SK-MEL-5 (cell line): Measurements from ENCODE around the gene RNF126. TPM values are rescaled to one million over a fixed set of nuclear protein-coding genes. Genes with fewer than 3 reads are reported as not detected.

Experiments used
- DNase-seq: peaks from one replicate; pipeline ENCODE4 v3.0.0-alpha.2; 2016; ENCODE audit warnings: low read depth, low spot score
- in situ Hi-C: cut with HindIII; loops from 2 replicates; pipeline ENCODE4 v1.10.0; 2016; ENCODE audit warnings: low sequenced_read_pairs, high pct_unique_total_duplicates, low pct_unique_long_range_greater_than_20kb
- total RNA-seq: library from RNA; depleted of rRNA; stranded (reverse); fragments of >200 nt; shearing (Covaris generic); gene quantifications from 2 replicates; pipeline ENCODE4 v1.2.3, GENCODE V29; 2014

RNF126 gene
- total RNA-seq, 1 experiment from 2014 or later: 29.6 TPM

- no peak for DNase-seq
- in situ Hi-C loops: no loop called here
Observed at GRCh38 chr19:688992-689391, 26.0 kb upstream of the RNF126 start.

GRCh38 chr19:688214-688613, 25.2 kb upstream of the RNF126 start:
- in situ Hi-C loops: no loop called here
- DNase-seq: no peak

DNA sequence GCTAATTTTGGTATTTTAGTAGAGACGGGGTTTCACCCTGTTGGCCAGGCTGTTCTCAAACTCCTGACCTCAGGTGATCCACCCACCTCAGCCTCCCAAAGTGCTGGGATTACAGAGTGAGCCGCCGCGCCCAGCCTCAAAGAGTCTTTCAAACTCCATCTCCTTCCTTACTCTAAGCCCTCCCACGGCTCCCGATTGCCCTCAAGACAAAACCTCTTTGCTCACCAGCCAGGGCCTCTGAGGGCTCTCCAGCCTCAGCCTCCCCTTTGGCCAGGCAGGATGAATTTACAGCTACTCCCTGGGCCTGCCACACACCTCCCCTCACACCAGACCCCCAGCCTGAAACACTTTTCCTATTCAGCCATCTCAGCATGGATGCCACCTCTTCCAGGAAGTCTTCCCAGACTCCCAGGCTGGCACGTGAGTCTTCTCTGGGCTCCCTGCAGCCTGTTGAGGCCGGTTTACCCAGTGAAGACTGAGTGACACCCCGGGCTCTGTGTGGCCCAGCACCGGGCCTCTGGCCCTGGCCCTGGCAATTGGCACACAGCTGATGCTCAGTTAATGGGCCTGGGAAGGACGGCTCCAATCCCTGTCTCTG, 24.7 kb upstream of the RNF126 start:
- in situ Hi-C loops: no loop called here
- DNase-seq: no peak

GRCh38 chr19:686589-687297, 23.7 kb upstream of the RNF126 start:
- in situ Hi-C loops: no loop called here
- DNase-seq: no peak

GRCh38 chr19:685454-685931, 22.5 kb upstream of the RNF126 start:
- DNase-seq: no peak
- in situ Hi-C loops: no loop called here

- DNase-seq: no peak
- in situ Hi-C loops: no loop called here
Observed at GRCh38 chr19:682678-683320, 19.8 kb upstream of the RNF126 start.

DNA sequence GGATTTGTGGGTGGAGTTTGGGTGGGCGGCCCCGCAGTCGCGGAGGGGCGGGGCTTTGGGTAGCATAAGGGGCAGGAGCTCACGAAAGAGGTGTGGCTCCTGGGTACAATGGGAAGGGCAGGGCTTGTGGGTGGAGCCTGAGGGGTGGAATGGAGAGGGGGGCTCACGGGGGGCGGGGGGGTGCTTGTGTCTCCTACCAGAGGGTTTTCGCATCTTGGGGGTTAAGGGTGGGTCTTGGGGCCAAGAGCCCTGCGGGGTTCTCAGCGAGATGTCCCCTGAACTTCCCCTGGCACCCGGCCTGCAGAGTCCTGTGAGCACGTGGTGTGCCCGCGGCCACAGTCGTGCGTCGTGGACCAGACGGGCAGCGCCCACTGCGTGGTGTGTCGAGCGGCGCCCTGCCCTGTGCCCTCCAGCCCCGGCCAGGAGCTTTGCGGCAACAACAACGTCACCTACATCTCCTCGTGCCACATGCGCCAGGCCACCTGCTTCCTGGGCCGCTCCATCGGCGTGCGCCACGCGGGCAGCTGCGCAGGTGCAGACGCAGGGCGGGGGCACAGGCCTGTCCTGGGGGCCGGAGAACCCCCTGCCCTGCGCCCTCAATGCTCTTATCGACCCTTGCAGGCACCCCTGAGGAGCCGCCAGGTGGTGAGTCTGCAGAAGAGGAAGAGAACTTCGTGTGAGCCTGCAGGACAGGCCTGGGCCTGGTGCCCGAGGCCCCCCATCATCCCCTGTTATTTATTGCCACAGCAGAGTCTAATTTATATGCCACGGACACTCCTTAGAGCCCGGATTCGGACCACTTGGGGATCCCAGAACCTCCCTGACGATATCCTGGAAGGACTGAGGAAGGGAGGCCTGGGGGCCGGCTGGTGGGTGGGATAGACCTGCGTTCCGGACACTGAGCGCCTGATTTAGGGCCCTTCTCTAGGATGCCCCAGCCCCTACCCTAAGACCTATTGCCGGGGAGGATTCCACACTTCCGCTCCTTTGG, 18.3 kb upstream of the RNF126 start:
- in situ Hi-C loops: no loop called here
- DNase-seq: no peak

- in situ Hi-C loops: no loop called here
- peak; percentile 95 for DNase-seq
Observed at GRCh38 chr19:680287-681028, 17.4 kb upstream of the RNF126 start.

- in situ Hi-C loops: no loop called here
- DNase-seq: peak; percentile 34
Observed at GRCh38 chr19:679418-680286, 16.6 kb upstream of the RNF126 start.

DNA sequence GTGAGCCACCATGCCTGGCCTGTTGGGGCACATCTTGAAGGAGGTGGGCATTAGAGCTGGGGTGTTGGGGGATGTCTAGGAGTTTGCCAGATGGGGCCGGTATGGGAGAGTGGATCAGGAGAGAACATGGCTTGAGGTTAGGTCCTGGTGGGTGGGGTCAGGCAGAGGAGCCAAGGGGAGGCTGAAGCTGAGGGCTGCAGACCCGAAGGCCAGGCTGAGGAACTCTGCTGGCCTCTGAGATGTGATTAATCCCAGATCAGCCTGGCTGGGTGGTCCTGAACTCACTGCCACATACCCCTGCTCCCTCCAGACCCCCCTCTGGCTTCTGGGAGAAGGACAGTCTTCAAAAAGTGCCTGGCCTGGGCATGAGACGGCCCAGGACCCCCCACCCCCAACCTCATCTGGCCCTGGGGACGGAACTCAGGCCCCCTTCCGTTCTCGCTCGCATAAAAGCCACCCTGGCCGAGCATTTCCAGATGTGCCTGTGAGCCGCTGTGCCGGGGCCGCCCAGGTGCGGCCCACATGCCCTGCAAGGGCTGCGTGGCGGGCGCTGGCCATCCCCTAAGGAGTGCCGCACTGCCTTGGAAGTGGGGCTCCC, 15.9 kb upstream of the RNF126 start:
- in situ Hi-C loops: no loop called here
- no peak for DNase-seq

- in situ Hi-C loops: no loop called here
- DNase-seq: no peak
Observed at GRCh38 chr19:677601-678436, 14.8 kb upstream of the RNF126 start.

DNA sequence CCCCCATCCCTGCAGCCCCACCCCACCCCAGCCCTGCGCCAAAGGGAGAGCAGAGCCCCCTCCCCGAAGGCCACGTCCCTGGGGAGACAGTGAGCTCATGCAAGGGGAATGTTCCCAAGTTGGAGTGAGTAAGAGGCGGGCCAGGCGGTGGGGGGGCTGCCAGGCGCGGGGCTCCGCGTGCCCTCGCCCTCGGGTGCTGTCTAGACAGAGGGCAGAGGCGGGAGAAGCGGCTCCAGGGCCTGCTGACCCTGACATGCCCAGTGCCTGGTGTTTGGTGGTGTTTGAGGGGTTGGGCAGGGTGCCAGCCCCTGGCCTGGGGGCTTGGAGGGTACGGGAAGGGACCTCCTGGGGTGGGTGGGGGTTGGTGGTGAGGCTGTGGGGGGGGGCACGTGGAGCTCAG, 14.2 kb upstream of the RNF126 start:
- in situ Hi-C loops: no loop called here
- DNase-seq: peak; percentile 36

- in situ Hi-C loops: no loop called here
- DNase-seq: no peak
Observed at GRCh38 chr19:676339-677105, 13.5 kb upstream of the RNF126 start, which contains the start of gene FSTL3. Gene FSTL3 (plus strand): TSS chr19:676392. CDS start chr19:676424, 32 bp downstream.

DNA sequence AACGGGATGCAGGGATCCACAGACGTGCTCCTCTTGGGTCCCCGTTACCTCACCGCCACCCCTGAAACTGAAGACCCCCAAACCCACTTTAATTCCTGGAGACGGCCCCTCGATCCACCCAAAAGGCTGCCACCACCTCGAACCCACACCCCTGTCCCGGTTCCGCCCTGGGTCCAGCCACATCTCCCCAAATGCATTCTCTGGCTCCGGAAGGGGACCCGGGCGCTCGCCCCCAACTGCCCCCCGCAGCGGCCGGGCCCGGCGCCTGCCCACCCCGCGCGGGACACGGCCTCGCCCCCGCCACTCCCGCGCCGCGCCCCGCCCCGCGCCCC, 13.0 kb upstream of the RNF126 start:
- in situ Hi-C loops: no loop called here
- no peak for DNase-seq
